GM13976 (cell line): Measurements from ENCODE around the gene CUBN.

Experiments
- DNase-seq: peaks from one replicate; pipeline ENCODE4 v3.0.0; 2012; ENCODE audit warnings: low spot score
- CTCF ChIP-seq: IDR thresholded peaks from 2 replicates; pipeline ENCODE4 v1.5.1; 2012; ENCODE audit warnings: borderline replicate concordance, mild to moderate bottlenecking; ENCODE audit not compliant: insufficient read depth; ENCODE audit errors: extremely low read depth, missing control alignments, control extremely low read depth
- in situ Hi-C: fragments of 300-500 bp; cut with MboI; formaldehyde crosslinking; loops from one replicate; pipeline ENCODE4 v1.12.0; 2022; ENCODE audit warnings: low sequenced_read_pairs, mixed read lengths, inconsistent platforms; ENCODE audit not compliant: unreplicated experiment

Gene CUBN

DNA sequence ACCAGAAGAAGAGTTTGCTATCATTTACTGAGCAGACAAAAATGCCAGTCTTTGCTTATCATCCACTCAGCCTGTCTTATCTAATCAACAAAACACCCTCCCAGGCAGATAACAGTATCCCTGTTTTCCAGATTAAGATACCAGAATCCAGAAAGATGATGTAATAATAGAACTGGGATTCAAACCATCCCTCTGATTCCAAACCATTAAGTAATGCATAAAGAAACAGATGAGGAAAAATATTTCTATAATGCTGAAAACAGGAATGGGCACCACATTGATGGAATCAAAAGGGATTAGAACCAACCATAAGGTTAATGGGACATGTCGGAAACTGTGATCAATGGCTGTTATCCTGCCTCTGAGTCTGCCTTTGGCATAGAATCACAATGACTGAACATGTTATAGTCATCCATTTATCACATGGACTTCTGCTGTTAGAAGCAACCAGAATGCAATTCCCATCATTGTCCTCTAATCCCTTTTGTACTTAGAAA, 220.3 kb downstream of the CUBN start:
- DNase-seq, result no peak
- in situ Hi-C loops, result no loop called here
- TF ChIP-seq CTCF, result no peak

GRCh38 chr10:16907687-16908086, 221.9 kb downstream of the CUBN start:
- in situ Hi-C loops, result no loop called here
- TF ChIP-seq CTCF, result no peak
- DNase-seq, result no peak

DNA sequence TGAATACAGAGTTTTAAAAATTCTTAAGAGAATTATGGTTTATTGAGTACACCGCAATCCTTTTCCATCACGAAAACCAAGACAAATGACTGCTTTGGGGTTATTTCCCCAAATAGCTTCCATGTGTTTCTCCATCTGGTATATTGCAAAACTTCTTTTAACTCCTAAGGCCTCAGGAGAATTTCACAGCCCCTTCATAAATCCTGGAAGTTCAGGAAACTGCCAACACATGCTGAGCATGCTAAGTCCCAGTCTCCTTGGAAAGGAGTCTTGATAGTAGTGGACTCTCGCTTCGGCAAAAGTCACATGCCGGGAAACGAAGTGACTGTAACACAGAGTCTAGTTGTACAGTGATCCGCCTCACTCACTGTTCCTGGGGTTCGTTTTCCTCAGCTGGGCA, 224.3 kb downstream of the CUBN start:
- TF ChIP-seq CTCF, result no peak
- in situ Hi-C loops, result no loop called here
- no peak for DNase-seq

DNA sequence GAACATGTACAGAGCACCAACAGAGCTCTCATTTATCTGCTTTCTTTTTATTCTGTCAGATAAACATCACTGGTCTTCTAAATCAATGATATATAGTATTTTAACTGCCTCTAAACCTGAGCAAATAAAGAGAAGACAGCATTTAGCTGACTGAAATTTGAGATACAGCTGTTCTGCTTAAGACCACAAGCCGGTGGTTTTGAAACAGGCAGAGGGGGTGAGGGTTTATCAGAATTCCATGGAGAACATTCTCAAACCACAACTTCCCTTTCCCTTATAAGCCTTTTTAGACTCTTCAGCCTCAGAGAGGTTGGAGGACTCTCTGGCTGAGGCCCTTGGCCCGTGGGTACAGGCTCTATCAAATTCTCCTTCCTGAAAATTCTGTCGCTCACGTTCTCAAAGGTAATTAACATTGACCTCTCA, 225.0 kb downstream of the CUBN start:
- DNase-seq, result no peak
- TF ChIP-seq CTCF, result no peak
- in situ Hi-C loops, result no loop called here

DNA sequence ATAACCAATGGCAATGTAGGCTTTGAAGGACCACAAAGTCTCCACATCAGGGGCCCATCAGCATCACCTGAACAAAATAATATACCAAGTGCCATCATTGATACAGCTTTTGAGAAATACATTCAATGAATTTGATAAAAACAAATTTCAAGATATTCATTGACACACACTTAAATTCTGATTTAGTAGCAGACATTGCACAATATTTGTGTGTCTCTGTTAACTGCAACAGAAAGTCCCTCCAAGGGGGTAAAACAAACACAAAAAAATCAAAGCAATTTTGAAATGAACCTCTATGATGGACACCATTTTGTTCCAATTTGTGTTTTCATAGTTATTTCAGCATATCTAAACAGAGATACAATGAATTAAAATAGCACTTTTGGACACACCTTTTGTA, 225.6 kb downstream of the CUBN start:
- in situ Hi-C loops, result no loop called here

GRCh38 chr10:16902606-16903005, 227.0 kb downstream of the CUBN start:
- TF ChIP-seq CTCF, result no peak
- in situ Hi-C loops, result no loop called here
- DNase-seq, result no peak

More for the DNA sequence above, 225.6 kb downstream of the CUBN start:
- no peak for DNase-seq
- no peak for TF ChIP-seq CTCF

- DNase-seq, result no peak
- in situ Hi-C loops, result no loop called here
- no peak for TF ChIP-seq CTCF
Measured at GRCh38 chr10:16901106-16901505, 228.5 kb downstream of the CUBN start.
